IMR-90 (cell line): ENCODE measurements around the gene PPP6C. TPM values are rescaled to one million over a fixed set of nuclear protein-coding genes. Genes with fewer than 3 reads are reported as not detected.

Experiments used
- ATAC-seq: fragments of 200-7000 bp; cut with Tn5 transposase; 2 replicates; pipeline ENCODE4 v1.9.1; 2020; ENCODE audit warnings: low read depth, mild to moderate bottlenecking, moderate library complexity
- BruUV-seq: library from RNA; stranded (reverse); fragments of 400-500 nt; replicated peaks from 2 replicates; lab custom pipeline; 2021; lab: Mats Ljungman, UMichigan
- CTCF ChIA-PET: fragments of 300-600 bp; formaldehyde crosslinking; extraction: SDS; loops from one replicate; lab custom pipeline; 2021; ENCODE audit warnings: antibody characterized with exemption; lab: Yijun Ruan, JAX
- POLR2A ChIA-PET: fragments of 300-600 bp; sonication (Branson Sonifier 250); formaldehyde crosslinking; loops from one replicate; lab custom pipeline; 2022; ENCODE audit warnings: antibody characterized with exemption; ENCODE audit not compliant: unreplicated experiment; lab: Charles Lee
- DNase-seq: peaks from one replicate; pipeline ENCODE4 v3.0.0; 2013
- H2AFZ ChIP-seq: replicated peaks from 2 replicates; pipeline ENCODE3; 2013; ENCODE audit warnings: low read length, mild to moderate bottlenecking; ENCODE audit not compliant: poor library complexity
- H2AK5ac ChIP-seq: 2 replicates; pipeline ENCODE4 v1.6.1; 2013; ENCODE audit warnings: low read depth, low read length, inconsistent platforms
- H2AK9ac ChIP-seq: replicated peaks from 2 replicates; pipeline ENCODE3; 2013; ENCODE audit warnings: mild to moderate bottlenecking, low read depth, low read length, moderate library complexity; ENCODE audit not compliant: poor library complexity
- H2BK120ac ChIP-seq: 2 replicates; pipeline ENCODE4 v1.6.1; 2013; ENCODE audit warnings: low read depth, low read length, inconsistent platforms
- H2BK15ac ChIP-seq: 3 replicates; pipeline ENCODE4 v1.6.1; 2013; ENCODE audit warnings: low read depth, low read length, inconsistent platforms
- H2BK20ac ChIP-seq: 2 replicates; pipeline ENCODE4 v1.6.1; 2013; ENCODE audit warnings: low read depth, mild to moderate bottlenecking, inconsistent platforms, low read length, moderate library complexity
- H2BK5ac ChIP-seq: 2 replicates; pipeline ENCODE4 v1.6.1; 2013; ENCODE audit warnings: mild to moderate bottlenecking, low read depth, low read length, inconsistent platforms; ENCODE audit not compliant: poor library complexity, severe bottlenecking
- H3K14ac ChIP-seq: replicated peaks from 2 replicates; pipeline ENCODE4 v1.6.1; 2013; ENCODE audit warnings: low read depth, low read length, inconsistent platforms
- H3K18ac ChIP-seq: 2 replicates; pipeline ENCODE4 v1.6.1; 2013; ENCODE audit warnings: low read depth, low read length, control low read depth
- H3K23ac ChIP-seq: 2 replicates; pipeline ENCODE4 v1.6.1; 2013; ENCODE audit warnings: low read depth, low read length, inconsistent platforms
- H3K27ac ChIP-seq: 2 replicates; pipeline ENCODE4 v1.5.1; 2013; ENCODE audit warnings: mild to moderate bottlenecking, control low read depth, low read length; ENCODE audit not compliant: insufficient read depth
- H3K27me3 ChIP-seq: 2 replicates; pipeline ENCODE4 v1.6.1; 2013; ENCODE audit warnings: low read length; ENCODE audit not compliant: control insufficient read depth, insufficient read depth
- H3K36me3 ChIP-seq: 2 replicates; pipeline ENCODE4 v1.6.1; 2013; ENCODE audit warnings: low read length, mixed read lengths; ENCODE audit not compliant: control insufficient read depth, insufficient read depth
- H3K4ac ChIP-seq: 2 replicates; pipeline ENCODE4 v1.6.1; 2013; ENCODE audit warnings: low read depth, low read length, inconsistent platforms
- H3K4me1 ChIP-seq: 2 replicates; pipeline ENCODE4 v1.6.1; 2013; ENCODE audit warnings: low read length, mixed read lengths; ENCODE audit not compliant: control insufficient read depth, insufficient read depth
- H3K4me2 ChIP-seq: 2 replicates; pipeline ENCODE4 v1.6.1; 2013; ENCODE audit warnings: low read depth, mild to moderate bottlenecking, control low read depth, low read length, moderate library complexity
- H3K4me3 ChIP-seq: 2 replicates; pipeline ENCODE4 v1.5.1; 2013; ENCODE audit warnings: low read depth, mild to moderate bottlenecking, control low read depth, low read length, moderate library complexity; ENCODE audit not compliant: insufficient read depth
- H3K56ac ChIP-seq: 2 replicates; pipeline ENCODE4 v1.6.1; 2013; ENCODE audit warnings: low read length, inconsistent platforms; ENCODE audit not compliant: insufficient read depth; ENCODE audit errors: extremely low read depth
- H3K79me1 ChIP-seq, 2 experiments: 2 replicates each; pipeline ENCODE4 v1.6.1; 2013; ENCODE audit warnings: low read length in 2 of 2, inconsistent platforms in 1 of 2, low read depth in 1 of 2
- H3K9ac ChIP-seq: 2 replicates; pipeline ENCODE4 v1.6.1; 2013; ENCODE audit warnings: low read depth, low read length, control low read depth
- H3K9me1 ChIP-seq: 2 replicates; pipeline ENCODE4 v1.6.1; 2013; ENCODE audit warnings: low read length, inconsistent platforms; ENCODE audit not compliant: insufficient read depth
- H3K9me3 ChIP-seq: 2 replicates; pipeline ENCODE4 v1.6.1; 2013; ENCODE audit warnings: low read length; ENCODE audit not compliant: control insufficient read depth, insufficient read depth
- H4K20me1 ChIP-seq: 2 replicates; pipeline ENCODE4 v1.6.1; 2013; ENCODE audit warnings: low read length, inconsistent platforms; ENCODE audit not compliant: insufficient read depth
- H4K5ac ChIP-seq: 2 replicates; pipeline ENCODE4 v1.6.1; 2013; ENCODE audit warnings: mild to moderate bottlenecking, low read depth, low read length, control low read depth
- H4K8ac ChIP-seq, 2 experiments: 2 replicates each; pipeline ENCODE4 v1.6.1; 2013; ENCODE audit warnings: low read depth in 2 of 2, low read length in 2 of 2, control low read depth in 1 of 2, inconsistent platforms in 1 of 2
- H4K91ac ChIP-seq: 2 replicates; pipeline ENCODE4 v1.6.1; 2013; ENCODE audit warnings: low read depth, low read length, inconsistent platforms; ENCODE audit not compliant: insufficient read depth
- CEBPB ChIP-seq: IDR thresholded peaks from 2 replicates; pipeline ENCODE4 v1.6.1; 2012; ENCODE audit warnings: low read depth, low read length, improper control_type of control experiment
- CHD1 ChIP-seq: IDR thresholded peaks from 2 replicates; pipeline ENCODE4 v1.6.1; 2012; ENCODE audit warnings: low read depth, low read length, improper control_type of control experiment
- MAFK ChIP-seq: IDR thresholded peaks from 2 replicates; pipeline ENCODE4 v1.6.1; 2012; ENCODE audit warnings: low read depth, low read length, improper control_type of control experiment
- MAZ ChIP-seq: IDR thresholded peaks from 2 replicates; pipeline ENCODE4 v1.6.1; 2012; ENCODE audit warnings: low read depth, mild to moderate bottlenecking, low read length, improper control_type of control experiment, moderate library complexity, borderline replicate concordance
- MXI1 ChIP-seq: IDR thresholded peaks from 2 replicates; pipeline ENCODE4 v1.6.1; 2012; ENCODE audit warnings: low read depth, mild to moderate bottlenecking, low read length, moderate library complexity, borderline replicate concordance
- NFE2L2 ChIP-seq: fragments of 150-350 bp; IDR thresholded peaks from 2 replicates; pipeline ENCODE4 v1.6.1; 2016; ENCODE audit warnings: low read depth, mild to moderate bottlenecking, low read length
- RAD21 ChIP-seq: IDR thresholded peaks from 2 replicates; pipeline ENCODE4 v1.6.1; 2012; ENCODE audit warnings: low read length, improper control_type of control experiment
- RCOR1 ChIP-seq: IDR thresholded peaks from 2 replicates; pipeline ENCODE4 v1.6.1; 2012; ENCODE audit warnings: mild to moderate bottlenecking, low read length, improper control_type of control experiment; ENCODE audit not compliant: insufficient replicate concordance
- RFX5 ChIP-seq: IDR thresholded peaks from 2 replicates; pipeline ENCODE4 v1.8.0; 2012; ENCODE audit warnings: low read depth, mild to moderate bottlenecking, low read length, moderate library complexity
- SMC3 ChIP-seq: fragments of 150-350 bp; IDR thresholded peaks from 2 replicates; pipeline ENCODE4 v1.6.1; 2016; ENCODE audit warnings: low read depth, mild to moderate bottlenecking, antibody characterized with exemption, low read length, moderate library complexity
- USF2 ChIP-seq: fragments of 150-350 bp; IDR thresholded peaks from 2 replicates; pipeline ENCODE4 v1.6.1; 2017; ENCODE audit warnings: mild to moderate bottlenecking, antibody characterized with exemption, low read length, low read depth
- WGBS, 2 experiments: methylation state at CpG; one replicate each; pipeline versions ENCODE4 v1.1.5 to v1.1.7; 2013; ENCODE audit warnings: missing lambda C conversion rate in 2 of 2; ENCODE audit not compliant: insufficient read length in 1 of 2; ENCODE audit errors: extremely low coverage in 2 of 2; 5-methylcytosine and 5-hydroxymethylcytosine counted together
- dilution Hi-C: fragments of 300-500 bp; cut with HindIII; formaldehyde crosslinking; loops from one replicate; pipeline ENCODE4 v1.14.3; 2018; ENCODE audit warnings: low sequenced_read_pairs; ENCODE audit not compliant: unreplicated experiment
- in situ Hi-C: fragments of 300-500 bp; cut with MboI; formaldehyde crosslinking; loops from 3 replicates; pipeline ENCODE4 v1.14.3; 2019; ENCODE audit warnings: low sequenced_read_pairs, inconsistent platforms, mixed read lengths
- intact Hi-C: fragments of 100-400 bp; cut with micrococcal nuclease; formaldehyde crosslinking; loops from 2 replicates; pipeline ENCODE4 v1.10.0; 2022
- polyA plus RNA-seq, 3 experiments: library from polyadenylated mRNA; depleted of rRNA; stranded (reverse); fragments of >200 nt; gene quantifications; 2 replicates each; pipeline ENCODE4 v1.2.3, GENCODE V29; 2012; ENCODE audit warnings: low replicate concordance in 1 of 3
- total RNA-seq: library from RNA; depleted of rRNA; stranded (reverse); fragments of >200 nt; gene quantifications from 2 replicates; pipeline ENCODE4 v1.2.3, GENCODE V29; 2012
- TF ChIP-seq, protein P1 (sequence below): fragments of 150-350 bp; IDR thresholded peaks from 2 replicates; pipeline ENCODE4 v1.6.1; 2016; ENCODE audit warnings: low read depth, mild to moderate bottlenecking, low read length, moderate library complexity, borderline replicate concordance
- TF ChIP-seq, protein P2 (sequence below): conservative IDR thresholded peaks from 2 replicates; pipeline ENCODE4 v1.5.1; 2012; ENCODE audit warnings: mild to moderate bottlenecking, low read depth, low read length, improper control_type of control experiment

Gene PPP6C
- total and polyA plus RNA-seq, 2 of the 4 experiments (the other 2 are of a cell fraction), result 14.5 to 15.4 TPM

- no peak overlapping the region for H4K8ac ChIP-seq
- DNase-seq (no peak), ATAC-seq (no peak)
- no TSS peak for BruUV-seq
- no peak overlapping the region for H2AK5ac ChIP-seq
- H3K4ac ChIP-seq, result no peak overlapping the region
- H3K4me1 ChIP-seq, result peaks cover 13% of the 10 kb centered on the region
- H3K4me3 ChIP-seq, result no peak overlapping the region
- H3K27me3 ChIP-seq, result no peaks in the 10 kb centered on the region
- no peak overlapping the region for H3K18ac ChIP-seq
- H3K23ac ChIP-seq, result no peak overlapping the region
- CTCF ChIA-PET, result interaction anchor here (0.7 kb wide), 1 partner anchor 837 kb away, joined by 3 read pairs; no protein-coding TSS in a partner anchor
- H3K56ac ChIP-seq, result no peak overlapping the region
- H4K20me1 ChIP-seq, result peaks cover 20% of the 10 kb centered on the region; the same call in 1 of the 2 replicates
- H3K14ac ChIP-seq, result no peak overlapping the region
- in situ Hi-C loops (no loop called here), intact Hi-C loops (no loop called here), dilution Hi-C loops (no loop called here)
- H2AFZ ChIP-seq, result no peak overlapping the region
- no peak overlapping the region for H3K4me2 ChIP-seq
- H2BK15ac ChIP-seq, result no peak overlapping the region
- no peaks in the 10 kb centered on the region for H3K36me3 ChIP-seq
- WGBS, 2 experiments, result no CpG with 5 or more reads among the region's 3 CpGs
- no peak overlapping the region for H2AK9ac ChIP-seq
- POLR2A ChIA-PET, result no interaction called here
- no peak overlapping the region for H2BK20ac ChIP-seq
- no peak overlapping the region for H4K5ac ChIP-seq
- no peak overlapping the region for H4K91ac ChIP-seq
- H2BK120ac ChIP-seq, result no peak overlapping the region
- H3K9me3 ChIP-seq, result no peaks in the 10 kb centered on the region
- H3K27ac ChIP-seq, result no peak overlapping the region
- no peak overlapping the region for H3K9ac ChIP-seq
- H3K79me1 ChIP-seq, result peaks cover 19 to 27% of the 10 kb centered on the region in 2 experiments; a peak in 3 of 4 replicates
- TF ChIP-seq RFX5, result no peak
- TF ChIP-seq MXI1, result no peak
- TF ChIP-seq, protein P1, sequence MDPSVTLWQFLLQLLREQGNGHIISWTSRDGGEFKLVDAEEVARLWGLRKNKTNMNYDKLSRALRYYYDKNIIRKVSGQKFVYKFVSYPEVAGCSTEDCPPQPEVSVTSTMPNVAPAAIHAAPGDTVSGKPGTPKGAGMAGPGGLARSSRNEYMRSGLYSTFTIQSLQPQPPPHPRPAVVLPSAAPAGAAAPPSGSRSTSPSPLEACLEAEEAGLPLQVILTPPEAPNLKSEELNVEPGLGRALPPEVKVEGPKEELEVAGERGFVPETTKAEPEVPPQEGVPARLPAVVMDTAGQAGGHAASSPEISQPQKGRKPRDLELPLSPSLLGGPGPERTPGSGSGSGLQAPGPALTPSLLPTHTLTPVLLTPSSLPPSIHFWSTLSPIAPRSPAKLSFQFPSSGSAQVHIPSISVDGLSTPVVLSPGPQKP, result no peak
- no peak for TF ChIP-seq USF2
- no peak for TF ChIP-seq NFE2L2
- no peak for TF ChIP-seq CHD1
- no peak for TF ChIP-seq MAZ
- no peak for TF ChIP-seq CEBPB
- TF ChIP-seq SMC3, result no peak
- no peak for TF ChIP-seq RAD21
- TF ChIP-seq RCOR1, result no peak
- TF ChIP-seq, protein P2, sequence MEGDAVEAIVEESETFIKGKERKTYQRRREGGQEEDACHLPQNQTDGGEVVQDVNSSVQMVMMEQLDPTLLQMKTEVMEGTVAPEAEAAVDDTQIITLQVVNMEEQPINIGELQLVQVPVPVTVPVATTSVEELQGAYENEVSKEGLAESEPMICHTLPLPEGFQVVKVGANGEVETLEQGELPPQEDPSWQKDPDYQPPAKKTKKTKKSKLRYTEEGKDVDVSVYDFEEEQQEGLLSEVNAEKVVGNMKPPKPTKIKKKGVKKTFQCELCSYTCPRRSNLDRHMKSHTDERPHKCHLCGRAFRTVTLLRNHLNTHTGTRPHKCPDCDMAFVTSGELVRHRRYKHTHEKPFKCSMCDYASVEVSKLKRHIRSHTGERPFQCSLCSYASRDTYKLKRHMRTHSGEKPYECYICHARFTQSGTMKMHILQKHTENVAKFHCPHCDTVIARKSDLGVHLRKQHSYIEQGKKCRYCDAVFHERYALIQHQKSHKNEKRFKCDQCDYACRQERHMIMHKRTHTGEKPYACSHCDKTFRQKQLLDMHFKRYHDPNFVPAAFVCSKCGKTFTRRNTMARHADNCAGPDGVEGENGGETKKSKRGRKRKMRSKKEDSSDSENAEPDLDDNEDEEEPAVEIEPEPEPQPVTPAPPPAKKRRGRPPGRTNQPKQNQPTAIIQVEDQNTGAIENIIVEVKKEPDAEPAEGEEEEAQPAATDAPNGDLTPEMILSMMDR, result no peak
- TF ChIP-seq MAFK, result no peak
- peaks cover 5% of the 10 kb centered on the region; the same call in 1 of the 2 replicates for H3K9me1 ChIP-seq
- H2BK5ac ChIP-seq, result no peak overlapping the region
Observed at GRCh38 chr9:125103770-125104460, 85.7 kb downstream of the PPP6C start.
